GM19035 (cell line): ENCODE measurements around the gene KLHDC7A.
"Not testable (repeated sequence)": the region's sequence is repeated elsewhere in the genome, so short reads cannot be mapped to it uniquely, and the experiment has no call there.

ENCODE experiments used
- ATAC-seq: cut with Tn5 transposase; IDR thresholded peaks from one replicate; pipeline ENCODE4 v1.9.1; 2021; ENCODE audit not compliant: unreplicated experiment

KLHDC7A gene

GRCh38 chr1:18480315-18481189 is at the start of gene KLHDC7A:
TSS of gene KLHDC7A (plus strand) at chr1:18480930. CDS start at chr1:18480982, 52 bp downstream.
- no peak for ATAC-seq

- no peak for ATAC-seq
Measured at GRCh38 chr1:18434041-18434440, 46.7 kb upstream of the KLHDC7A start.

- ATAC-seq, result no peak
Measured at GRCh38 chr1:18440385-18441226, 40.1 kb upstream of the KLHDC7A start.

- no peak for ATAC-seq
Measured at GRCh38 chr1:18443587-18444520, 36.9 kb upstream of the KLHDC7A start.

GRCh38 chr1:18444563-18444962 is 36.2 kb upstream of the KLHDC7A start:
- ATAC-seq, result no peak

DNA sequence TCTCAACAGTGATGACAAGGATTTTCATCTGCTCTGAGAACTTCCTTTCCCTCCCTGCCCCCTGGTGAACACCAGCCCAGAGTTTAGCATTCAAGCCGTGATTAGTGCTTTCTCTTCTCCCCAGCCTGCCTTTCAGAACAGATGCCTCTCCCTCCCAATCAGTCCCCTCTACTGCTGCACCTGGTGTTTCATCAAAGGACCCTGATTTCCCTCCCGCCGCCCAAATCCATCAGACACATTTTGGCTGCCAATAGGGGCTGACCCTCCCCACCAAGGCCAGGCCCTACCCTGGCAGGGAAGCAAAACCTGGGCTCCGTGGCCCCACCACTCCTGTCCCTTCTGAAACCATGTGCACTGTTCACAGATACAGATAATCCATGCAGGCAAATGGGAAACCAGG is 34.0 kb upstream of the KLHDC7A start:
- ATAC-seq, result no peak

GRCh38 chr1:18447509-18448220 is 33.1 kb upstream of the KLHDC7A start:
- ATAC-seq, result no peak

DNA sequence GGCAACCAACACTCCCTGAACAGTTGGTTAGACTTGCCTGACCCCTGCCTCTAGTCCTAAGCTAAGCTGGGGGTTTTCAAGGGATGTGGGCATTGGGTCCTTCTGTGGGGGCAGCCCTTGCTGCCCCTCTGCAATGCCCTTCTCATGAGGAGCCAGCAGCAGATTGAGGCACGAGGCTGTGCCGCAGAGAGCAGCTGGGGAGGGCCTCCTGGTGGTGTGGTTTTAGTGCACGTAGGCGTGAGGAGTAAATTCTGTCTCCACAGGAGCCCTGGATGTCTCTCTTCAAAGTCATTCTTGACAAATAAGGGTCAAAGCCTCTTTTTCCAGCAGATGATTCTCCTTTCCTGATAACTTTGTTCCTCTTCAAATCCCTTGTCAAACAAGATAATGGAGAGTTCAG is 31.8 kb upstream of the KLHDC7A start:
- no peak for ATAC-seq

DNA sequence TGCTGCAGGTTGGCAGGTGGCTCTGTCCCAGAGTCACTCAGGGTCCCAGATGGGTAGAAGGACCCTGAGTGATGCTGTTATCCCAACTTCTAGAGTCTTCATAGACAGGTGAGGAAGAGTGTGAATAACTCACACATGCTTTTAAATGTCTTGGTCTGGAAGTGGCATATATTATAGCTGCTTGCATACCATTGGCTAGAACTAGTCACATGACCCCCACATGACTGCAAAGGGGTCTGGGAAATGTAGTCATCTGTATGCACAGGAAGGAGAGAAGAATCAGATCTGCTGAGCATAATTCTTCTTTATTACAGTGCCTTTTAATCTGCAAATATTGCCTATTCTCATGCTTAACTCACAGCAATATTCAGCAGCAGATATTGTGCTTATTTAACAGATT is 28.2 kb upstream of the KLHDC7A start:
- no peak for ATAC-seq

GRCh38 chr1:18458133-18459092 is 22.3 kb upstream of the KLHDC7A start:
- no peak for ATAC-seq

DNA sequence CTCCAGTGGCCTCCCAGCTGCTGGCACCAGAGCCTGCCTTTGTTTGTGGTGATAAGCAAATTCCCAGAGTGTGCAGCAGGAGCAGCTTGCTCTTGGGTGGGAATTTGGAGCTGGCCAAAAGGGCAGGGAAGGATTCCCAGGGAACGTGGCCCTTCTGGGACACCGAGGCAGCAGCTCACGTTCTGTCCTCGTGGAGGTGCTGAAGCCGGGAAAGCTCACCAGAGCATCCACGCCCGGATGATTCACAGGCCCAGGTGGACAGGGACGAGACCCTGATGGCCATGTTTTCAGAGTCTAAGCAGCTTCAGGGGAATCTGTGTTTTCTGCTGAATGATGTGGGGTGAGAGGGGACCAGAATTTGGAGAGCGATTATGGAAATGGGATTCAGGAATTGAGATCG is 19.1 kb upstream of the KLHDC7A start:
- no peak for ATAC-seq

DNA sequence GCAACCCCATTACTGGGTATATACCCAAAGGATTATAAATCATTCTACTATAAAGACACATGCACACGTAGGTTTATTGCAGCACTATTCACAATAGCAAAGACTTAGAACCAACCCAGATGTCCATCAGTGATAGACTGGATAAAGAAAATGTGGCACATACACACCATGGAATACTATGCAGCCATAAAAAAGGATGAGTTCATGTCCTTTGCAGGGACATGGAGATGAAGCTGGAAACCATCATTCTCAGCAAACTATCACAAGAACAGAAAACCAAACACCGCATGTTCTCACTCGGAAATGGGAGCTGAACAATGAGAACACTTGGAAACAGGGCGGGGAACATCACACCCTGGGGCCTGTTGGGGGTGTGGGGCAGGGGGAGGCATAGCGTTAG is 18.2 kb upstream of the KLHDC7A start:
- not testable (repeated sequence) for ATAC-seq

GRCh38 chr1:18463063-18463462 is 17.7 kb upstream of the KLHDC7A start:
- ATAC-seq, result no peak

DNA sequence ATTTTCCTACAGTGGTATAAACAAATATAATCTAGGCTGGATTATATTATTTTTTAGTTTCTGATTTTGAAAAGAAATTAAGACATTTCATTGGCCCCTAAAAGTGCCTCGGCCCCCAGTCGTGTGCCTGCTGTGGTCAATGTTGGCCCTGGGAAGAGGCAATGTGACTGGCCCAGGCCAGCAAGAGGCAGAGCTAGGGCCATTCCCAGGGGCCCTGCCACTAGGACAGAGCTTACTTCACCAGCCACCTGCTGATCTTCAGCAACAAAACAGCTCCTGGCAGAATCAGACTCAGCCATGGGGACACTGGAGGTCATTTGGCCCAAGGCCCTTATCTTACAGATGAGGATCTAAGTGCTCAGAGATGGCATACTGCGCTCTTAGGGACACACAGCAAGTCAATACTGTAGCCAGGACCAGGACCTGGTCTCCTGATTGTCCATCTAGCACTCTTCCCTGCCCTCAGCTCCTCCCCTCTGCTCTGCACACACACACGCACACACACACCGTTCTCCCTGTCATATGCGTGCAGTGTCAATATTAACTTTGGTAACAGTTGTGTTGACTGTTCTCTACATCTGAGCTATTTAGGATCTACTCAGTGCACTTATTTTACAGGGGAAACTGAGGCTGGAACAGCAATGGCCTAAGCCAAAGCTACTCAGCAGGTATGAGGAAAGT is 16.6 kb upstream of the KLHDC7A start:
- ATAC-seq, result no peak

DNA sequence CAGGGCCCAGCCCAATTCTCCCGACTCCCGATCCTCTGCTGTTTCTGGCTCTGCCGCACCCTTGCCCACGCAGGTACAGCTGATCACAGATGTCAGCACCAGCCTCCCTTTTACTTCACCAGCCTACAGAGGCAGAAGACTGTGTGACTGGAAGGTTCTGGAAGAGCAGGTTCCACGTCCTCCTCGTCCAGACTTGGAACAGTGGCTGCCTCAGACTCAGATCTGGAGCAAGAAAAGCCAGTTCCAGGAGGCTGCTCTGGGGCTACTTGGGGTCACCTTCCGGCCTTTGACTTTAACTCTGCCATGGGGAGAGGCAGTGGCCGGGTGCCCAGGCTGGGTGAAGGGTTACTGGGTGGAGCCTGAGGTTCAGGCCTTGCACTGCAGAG is 16.1 kb upstream of the KLHDC7A start:
- no peak for ATAC-seq

DNA sequence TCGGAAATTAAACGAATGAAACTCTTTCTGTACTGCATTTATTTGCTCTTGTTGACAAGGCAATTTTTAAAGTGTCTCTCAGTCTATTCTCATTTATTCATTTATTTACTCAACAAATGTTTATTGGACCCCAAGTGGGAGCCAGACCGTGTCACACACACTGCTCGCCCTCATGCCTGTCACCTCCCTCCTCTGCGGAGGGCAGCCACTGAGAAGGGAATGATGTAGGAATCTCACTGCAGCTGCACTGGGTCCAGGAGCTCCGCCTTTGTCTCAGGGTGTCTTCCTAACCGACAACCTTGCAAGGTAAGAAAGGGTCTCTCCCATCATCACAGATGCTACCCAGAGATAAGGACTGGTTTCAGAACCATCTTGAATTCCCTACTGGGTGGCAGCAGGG is 14.1 kb upstream of the KLHDC7A start:
- no peak for ATAC-seq

DNA sequence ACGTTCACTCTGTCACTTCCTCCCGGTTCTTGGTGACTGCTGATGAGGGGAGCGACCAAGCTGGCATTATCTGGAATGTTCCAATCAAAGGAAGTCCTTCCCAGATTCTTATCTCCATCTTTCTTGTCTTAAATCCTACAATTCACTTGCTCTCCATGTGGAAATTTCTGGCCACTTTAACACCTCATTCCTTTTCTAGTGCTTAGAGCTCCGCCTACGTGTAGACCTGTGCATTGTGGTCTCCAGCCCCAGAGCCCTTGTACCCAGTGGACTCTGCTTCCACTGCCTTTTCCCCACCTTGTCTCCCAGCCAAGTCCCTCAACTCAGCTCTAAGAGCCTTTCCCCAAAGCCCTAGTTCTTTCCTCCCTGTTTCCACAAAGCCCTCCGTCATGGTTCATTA is 12.2 kb upstream of the KLHDC7A start:
- ATAC-seq, result no peak

DNA sequence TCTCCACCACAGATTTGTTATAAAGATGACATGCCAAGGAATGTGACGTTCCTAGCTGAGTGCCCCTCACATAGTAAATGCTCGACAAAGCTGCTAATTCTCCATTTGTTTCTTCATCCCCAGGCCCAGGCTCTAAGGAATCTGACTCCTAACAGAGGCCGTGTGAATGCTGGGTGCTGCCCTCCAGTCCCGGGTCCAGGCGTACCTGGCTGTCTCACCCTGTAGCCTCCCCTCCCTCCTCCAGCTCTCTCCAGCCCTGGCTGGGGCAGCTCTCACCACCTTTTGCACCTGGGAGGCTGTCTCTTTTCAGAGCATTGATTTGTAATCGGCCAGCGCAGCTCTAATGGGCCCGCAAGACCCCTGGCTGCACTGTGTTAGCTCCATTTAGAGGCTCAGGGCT is 11.2 kb upstream of the KLHDC7A start:
- no peak for ATAC-seq
